Endothelial cell (in vitro differentiated cells): Measurements from ENCODE around the gene GRK6. TPM values are rescaled to one million over a fixed set of nuclear protein-coding genes. Genes with fewer than 3 reads are reported as not detected.

Source experiments
- DNase-seq: peaks from one replicate; pipeline ENCODE4 v3.0.0; 2021; ENCODE audit warnings: low spot score
- H3K27ac Mint-ChIP-seq: one replicate; pipeline ENCODE4 v1.8.0; 2021; ENCODE audit warnings: mixed read lengths, inconsistent platforms; ENCODE audit not compliant: unreplicated experiment
- H3K27me3 Mint-ChIP-seq: one replicate; pipeline ENCODE4 v1.8.0; 2021; ENCODE audit warnings: mild to moderate bottlenecking, moderate library complexity, mixed read lengths, inconsistent platforms; ENCODE audit not compliant: unreplicated experiment
- H3K36me3 Mint-ChIP-seq: one replicate; pipeline ENCODE4 v1.8.0; 2021; ENCODE audit warnings: mild to moderate bottlenecking, low read depth, mixed read lengths, inconsistent platforms; ENCODE audit not compliant: unreplicated experiment
- H3K4me1 Mint-ChIP-seq: one replicate; pipeline ENCODE4 v1.8.0; 2021; ENCODE audit warnings: mild to moderate bottlenecking, mixed read lengths, inconsistent platforms; ENCODE audit not compliant: unreplicated experiment
- H3K4me3 Mint-ChIP-seq: one replicate; pipeline ENCODE4 v1.8.0; 2021; ENCODE audit warnings: mild to moderate bottlenecking, mixed read lengths, inconsistent platforms; ENCODE audit not compliant: unreplicated experiment
- H3K9me3 Mint-ChIP-seq: one replicate; pipeline ENCODE4 v1.8.0; 2021; ENCODE audit warnings: mixed read lengths, inconsistent platforms; ENCODE audit not compliant: unreplicated experiment
- total RNA-seq: library from RNA; stranded (reverse); fragmentation: NEBNext Ultra II Directional; extraction: Animal tissue kit (Norgen Biotek cat#: 25700); gene quantifications from one replicate; pipeline ENCODE4 v1.2.1, GENCODE V29; 2021; ENCODE audit not compliant: unreplicated experiment
- TF ChIP-seq, protein P1 (sequence below): fragments of 200-600 bp; sonication (generic); IDR thresholded peaks from one replicate; pipeline ENCODE4 v1.5.0; 2021; ENCODE audit warnings: antibody characterized with exemption; ENCODE audit not compliant: unreplicated experiment

Gene GRK6
- total RNA-seq, 1 donor from 2014 or later = 33.1 TPM

DNA sequence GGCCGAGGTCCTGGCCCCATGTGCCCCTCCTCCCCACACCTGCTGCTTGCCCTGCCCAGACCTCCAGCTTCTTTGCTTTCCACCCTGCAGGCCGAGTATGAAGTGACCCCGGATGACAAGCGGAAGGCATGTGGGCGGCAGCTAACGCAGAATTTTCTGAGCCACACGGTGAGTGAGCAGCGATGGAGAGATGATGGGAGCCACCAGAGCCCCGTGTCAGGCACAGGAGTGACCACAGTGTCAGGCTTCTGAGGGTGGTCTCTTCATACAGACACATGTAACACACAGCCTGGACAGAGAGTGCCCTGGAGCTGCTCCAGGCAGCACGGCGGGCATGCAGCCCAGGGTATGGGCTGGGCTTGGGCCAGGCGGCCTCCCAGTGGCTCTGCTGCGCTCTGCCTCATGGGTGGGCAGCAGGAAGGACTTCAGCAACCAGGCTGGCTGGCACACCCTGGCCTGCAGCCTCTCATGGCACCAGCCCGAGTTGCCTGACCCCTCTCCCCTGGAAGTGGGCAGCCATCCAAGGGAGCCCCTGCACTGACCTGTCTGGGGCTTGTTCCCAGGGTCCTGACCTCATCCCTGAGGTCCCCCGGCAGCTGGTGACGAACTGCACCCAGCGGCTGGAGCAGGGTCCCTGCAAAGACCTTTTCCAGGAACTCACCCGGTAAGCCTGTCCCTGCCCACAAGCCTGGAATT lies 5.8 kb downstream of the GRK6 start:
- Mint-ChIP-seq H3K36me3 (peaks cover 11% of the 10 kb centered on the region), H3K9me3 (no peaks in the 10 kb centered on the region), H3K27me3 (peaks cover 8% of the 10 kb centered on the region), H3K4me1 (peaks cover 10% of the 10 kb centered on the region), H3K4me3 (no peak overlapping the region), H3K27ac (no peak overlapping the region)
- TF ChIP-seq, protein P1, sequence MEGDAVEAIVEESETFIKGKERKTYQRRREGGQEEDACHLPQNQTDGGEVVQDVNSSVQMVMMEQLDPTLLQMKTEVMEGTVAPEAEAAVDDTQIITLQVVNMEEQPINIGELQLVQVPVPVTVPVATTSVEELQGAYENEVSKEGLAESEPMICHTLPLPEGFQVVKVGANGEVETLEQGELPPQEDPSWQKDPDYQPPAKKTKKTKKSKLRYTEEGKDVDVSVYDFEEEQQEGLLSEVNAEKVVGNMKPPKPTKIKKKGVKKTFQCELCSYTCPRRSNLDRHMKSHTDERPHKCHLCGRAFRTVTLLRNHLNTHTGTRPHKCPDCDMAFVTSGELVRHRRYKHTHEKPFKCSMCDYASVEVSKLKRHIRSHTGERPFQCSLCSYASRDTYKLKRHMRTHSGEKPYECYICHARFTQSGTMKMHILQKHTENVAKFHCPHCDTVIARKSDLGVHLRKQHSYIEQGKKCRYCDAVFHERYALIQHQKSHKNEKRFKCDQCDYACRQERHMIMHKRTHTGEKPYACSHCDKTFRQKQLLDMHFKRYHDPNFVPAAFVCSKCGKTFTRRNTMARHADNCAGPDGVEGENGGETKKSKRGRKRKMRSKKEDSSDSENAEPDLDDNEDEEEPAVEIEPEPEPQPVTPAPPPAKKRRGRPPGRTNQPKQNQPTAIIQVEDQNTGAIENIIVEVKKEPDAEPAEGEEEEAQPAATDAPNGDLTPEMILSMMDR = no peak
- DNase-seq = no peak

DNA sequence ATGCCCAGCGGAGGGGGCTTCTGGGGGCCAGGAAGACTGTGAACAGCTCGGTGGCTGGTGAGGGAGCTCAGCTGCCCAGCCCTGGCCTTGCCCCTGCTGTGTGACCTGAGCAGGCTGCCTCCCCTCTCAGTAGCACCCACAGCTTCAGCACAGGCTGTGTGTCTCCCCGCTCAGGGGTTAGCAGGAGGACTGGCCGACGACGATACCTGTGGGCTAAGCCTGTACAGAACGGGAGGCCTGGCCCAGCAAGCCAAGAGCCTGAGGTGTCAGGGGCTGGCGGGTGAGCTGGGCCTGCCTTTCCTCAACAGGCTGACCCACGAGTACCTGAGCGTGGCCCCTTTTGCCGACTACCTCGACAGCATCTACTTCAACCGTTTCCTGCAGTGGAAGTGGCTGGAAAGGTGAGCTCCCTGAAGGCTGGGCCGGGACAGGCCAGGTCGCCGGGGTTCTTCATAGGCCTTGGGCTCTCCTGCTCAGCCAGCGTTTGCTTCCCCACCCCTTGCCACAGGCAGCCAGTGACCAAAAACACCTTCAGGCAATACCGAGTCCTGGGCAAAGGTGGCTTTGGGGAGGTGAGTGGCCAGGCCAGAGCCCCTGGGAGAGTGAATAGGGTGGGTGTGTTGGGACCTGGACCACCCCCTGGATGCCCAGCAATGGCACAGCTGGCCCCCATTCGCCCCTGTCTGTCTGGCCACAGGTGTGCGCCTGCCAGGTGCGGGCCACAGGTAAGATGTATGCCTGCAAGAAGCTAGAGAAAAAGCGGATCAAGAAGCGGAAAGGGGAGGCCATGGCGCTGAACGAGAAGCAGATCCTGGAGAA lies 6.6 kb downstream of the GRK6 start:
- Mint-ChIP-seq H3K27ac (no peak overlapping the region), H3K36me3 (peaks cover 16% of the 10 kb centered on the region), H3K27me3 (peaks cover 8% of the 10 kb centered on the region), H3K4me3 (no peak overlapping the region), H3K4me1 (peaks cover 6% of the 10 kb centered on the region), H3K9me3 (no peaks in the 10 kb centered on the region)
- TF ChIP-seq, protein P1 = no peak
- no peak for DNase-seq

DNA sequence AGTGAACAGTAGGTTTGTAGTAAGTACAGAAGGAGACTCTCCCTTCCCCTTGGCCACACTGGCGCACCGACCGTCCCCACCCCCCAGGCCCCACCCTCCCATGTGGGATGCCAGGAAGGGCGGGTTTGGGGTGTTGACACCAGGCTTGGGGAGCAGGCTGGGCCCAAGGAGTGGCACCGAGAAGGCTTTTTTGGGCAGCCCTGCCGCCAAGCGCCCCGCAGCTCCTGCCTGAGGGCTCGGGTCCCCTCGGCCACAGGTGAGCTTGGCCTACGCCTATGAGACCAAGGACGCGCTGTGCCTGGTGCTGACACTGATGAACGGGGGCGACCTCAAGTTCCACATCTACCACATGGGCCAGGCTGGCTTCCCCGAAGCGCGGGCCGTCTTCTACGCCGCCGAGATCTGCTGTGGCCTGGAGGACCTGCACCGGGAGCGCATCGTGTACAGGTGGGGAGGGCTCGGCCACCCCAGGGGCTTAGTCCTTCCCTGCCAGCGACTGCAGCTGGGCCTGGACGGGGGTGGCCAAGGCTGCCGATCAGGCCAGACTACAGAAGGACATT lies 7.3 kb downstream of the GRK6 start:
- no peaks in the 10 kb centered on the region for H3K9me3 Mint-ChIP-seq
- H3K4me3 Mint-ChIP-seq = no peak overlapping the region
- peaks cover 6% of the 10 kb centered on the region for H3K4me1 Mint-ChIP-seq
- peaks cover 13% of the 10 kb centered on the region for H3K27me3 Mint-ChIP-seq
- no peak for DNase-seq
- peaks cover 17% of the 10 kb centered on the region for H3K36me3 Mint-ChIP-seq
- no peak overlapping the region for H3K27ac Mint-ChIP-seq
- TF ChIP-seq, protein P1 = no peak

DNA sequence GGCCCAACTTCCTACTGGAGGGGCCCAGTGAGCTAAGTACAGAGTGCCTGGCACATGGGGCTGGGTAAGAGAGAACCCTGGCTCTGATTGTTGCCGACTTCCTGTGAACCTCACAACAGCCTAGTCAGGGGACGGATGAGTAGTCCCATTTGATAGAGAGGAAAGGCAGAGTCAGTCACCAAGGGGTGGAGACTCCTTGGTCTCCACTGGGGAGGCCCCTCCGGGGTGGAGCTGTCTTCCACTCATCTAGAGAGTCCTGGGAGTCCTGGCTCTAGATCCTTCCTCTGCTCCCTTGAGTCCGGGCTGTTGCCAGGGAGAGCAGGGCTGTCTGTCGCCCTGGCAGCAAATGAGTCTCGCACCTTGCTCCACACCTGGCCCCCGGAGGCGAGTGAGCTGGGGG lies 8.0 kb downstream of the GRK6 start:
- TF ChIP-seq, protein P1 = no peak
- no peak overlapping the region for H3K27ac Mint-ChIP-seq
- H3K9me3 Mint-ChIP-seq = no peaks in the 10 kb centered on the region
- H3K4me3 Mint-ChIP-seq = no peak overlapping the region
- H3K4me1 Mint-ChIP-seq = no peaks in the 10 kb centered on the region
- H3K36me3 Mint-ChIP-seq = peaks cover 20% of the 10 kb centered on the region
- peaks cover 15% of the 10 kb centered on the region for H3K27me3 Mint-ChIP-seq
- no peak for DNase-seq
